ENCODE measurements around the gene WRAP73.

The WRAP73 gene

DNA sequence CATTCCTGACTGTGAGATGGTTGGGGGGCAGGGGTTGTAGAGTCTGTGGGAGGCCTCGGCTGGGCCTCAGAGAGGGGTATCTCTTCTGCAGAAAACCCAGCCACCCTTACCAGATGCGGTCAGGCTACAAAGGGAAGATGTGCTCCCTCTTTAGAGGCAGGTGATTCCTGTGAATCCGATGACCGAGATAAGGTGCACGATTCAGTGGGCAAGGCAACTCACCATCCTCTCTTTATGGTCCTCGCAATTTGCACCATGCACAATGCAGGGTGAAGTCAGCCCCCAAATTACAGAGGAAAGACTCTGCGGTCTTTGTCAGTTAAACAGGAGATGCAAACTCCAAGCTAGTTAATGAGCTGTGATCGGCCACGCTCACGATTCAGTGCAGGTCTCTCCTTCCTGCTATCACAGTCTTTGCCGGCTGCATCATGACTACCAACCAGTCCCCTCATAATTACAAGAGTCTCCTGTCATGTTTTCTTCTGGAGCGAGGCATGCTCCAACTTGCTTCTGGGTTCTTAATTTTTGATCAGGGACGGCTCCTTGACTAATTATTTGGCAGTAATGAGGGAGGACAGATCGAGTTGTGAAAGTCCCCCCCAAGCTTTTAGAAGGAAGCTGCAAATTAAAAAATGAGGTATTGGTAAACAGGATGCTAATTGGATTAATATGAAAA, 14.9 kb upstream of the WRAP73 start:
- DNase-seq: no peak

DNA sequence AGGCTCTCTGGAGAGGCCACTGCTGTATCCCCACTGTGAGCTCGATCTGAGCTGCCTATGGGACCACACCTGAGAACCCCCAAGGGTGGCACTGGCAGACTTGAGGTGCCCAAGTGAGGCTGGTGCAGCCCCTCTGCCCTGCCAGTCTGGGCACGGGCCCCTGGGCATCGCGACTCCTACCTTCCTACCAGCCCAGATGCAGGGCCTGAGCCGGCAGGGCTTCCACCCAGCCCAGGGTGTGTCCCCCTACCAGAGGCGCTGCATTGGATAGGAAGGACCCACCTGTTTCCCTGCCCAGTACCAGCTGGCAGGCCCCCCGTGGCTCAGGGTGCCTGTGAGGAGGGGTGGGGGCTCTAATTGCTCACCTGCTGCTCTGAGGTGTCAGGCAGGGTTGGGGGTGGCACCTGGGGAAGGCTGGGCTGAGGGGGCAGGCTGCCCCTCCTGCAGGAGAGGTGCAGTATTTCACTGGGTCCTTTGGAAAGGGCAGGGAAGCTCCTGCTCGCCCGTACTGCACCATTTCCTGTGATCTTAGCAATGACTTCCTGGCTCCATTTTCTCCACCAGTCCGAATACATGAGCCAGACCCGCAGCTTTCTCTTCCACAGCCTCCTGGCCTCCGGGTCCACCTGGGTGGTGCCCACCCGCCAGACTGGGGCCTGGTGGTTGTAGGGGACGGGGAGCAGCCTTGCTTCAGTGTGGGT, 14.2 kb upstream of the WRAP73 start:
- DNase-seq: no peak

GRCh38 chr1:3662080-3662671, 12.3 kb upstream of the WRAP73 start:
- no peak for DNase-seq

GRCh38 chr1:3661631-3662030, 11.7 kb upstream of the WRAP73 start:
- no peak for DNase-seq

DNA sequence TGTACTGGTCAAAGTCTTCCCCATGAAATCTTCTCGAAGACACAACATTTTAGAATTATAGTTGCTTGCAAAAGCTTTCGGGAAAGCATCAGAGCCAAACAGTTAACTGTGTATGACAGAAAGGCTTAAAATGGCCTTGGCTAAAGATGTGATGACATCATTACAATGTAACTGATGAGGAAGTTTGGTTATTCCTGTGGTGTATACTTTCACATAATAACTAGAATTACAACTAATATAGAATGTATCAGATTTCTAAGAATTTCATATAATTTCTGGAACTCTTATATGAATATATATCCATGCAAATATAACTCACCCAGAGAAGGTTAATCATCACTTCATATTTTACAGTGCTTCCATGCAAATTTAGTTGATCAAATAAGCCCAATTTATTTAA, 10.8 kb upstream of the WRAP73 start:
- no peak for DNase-seq

DNA sequence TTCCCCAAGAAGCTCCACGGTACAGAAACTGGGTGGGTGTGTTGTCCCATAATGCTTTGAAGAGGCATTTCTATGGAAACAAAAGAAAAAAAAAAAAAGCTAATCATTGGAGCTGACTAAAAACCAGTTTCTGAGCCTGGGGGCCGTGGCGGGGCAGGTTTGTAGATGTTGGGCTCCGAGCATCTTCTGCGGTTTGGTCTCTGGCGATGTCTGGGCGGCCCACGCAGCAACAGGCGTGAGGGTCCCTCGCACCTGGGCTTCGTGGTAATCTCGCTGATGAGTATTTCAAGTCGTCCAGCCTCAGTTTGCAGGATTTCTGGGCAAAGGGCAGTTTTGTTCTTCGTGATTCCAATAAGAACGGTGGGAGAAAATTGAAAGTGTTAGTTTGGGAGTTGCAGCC, 9.2 kb upstream of the WRAP73 start:
- DNase-seq: no peak

DNA sequence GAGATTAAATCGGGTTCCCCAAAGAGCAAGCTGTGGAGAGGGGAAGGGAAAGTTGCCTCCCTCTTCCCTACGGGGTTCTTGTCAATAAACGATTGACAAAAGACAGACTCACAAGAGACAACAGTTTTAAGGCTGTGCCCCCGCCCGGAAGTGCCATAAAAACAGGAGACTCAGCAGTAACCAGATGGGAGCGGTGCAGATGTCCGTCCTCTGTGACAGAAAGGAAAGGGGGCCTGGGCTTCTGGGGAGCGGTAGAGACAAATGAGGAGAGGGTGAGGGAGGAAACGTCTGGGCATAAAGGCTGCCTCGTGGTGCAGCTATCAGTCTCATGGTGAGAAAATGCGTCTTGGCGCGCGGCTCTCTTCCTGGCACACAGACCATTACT, 8.3 kb upstream of the WRAP73 start:
- no peak for DNase-seq

DNA sequence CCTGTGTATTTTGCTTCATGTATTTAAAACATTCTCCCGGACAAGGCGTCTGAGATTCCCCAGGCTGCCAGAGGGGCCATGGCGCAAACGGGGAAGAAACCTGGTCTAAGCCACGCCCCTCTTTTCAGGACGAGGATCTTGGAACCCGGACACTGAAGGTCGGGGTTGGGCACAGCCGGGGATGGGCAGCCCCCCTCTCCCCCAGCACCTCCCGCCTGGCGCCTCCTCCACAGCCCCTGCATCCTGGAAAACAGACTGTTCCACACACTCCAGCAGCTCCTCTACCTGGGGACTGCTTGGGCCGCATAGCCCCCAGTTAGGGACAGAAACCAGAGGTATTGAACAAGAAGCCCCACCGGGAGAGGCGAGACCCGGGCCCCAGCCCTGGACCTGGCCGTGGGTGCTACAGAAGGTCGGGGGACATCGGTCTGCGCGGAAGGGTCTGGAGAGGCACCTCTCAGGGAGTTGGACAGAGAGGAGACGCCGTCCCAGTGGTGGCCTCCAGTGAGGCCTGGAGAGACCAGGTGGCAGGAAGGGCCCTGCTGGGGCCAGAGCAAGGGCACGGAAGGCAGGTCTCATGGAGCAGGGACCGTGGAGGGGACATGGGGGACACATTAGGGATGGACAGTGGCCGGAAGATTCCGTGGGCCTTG, 7.8 kb upstream of the WRAP73 start:
- DNase-seq: no peak

GRCh38 chr1:3657096-3657475, 7.2 kb upstream of the WRAP73 start:
- DNase-seq: no peak

- DNase-seq: no peak
Observed at GRCh38 chr1:3656450-3657095, 6.7 kb upstream of the WRAP73 start.

- no peak for DNase-seq
Observed at GRCh38 chr1:3654549-3655281, 4.8 kb upstream of the WRAP73 start.

GRCh38 chr1:3653286-3653618, 3.3 kb upstream of the WRAP73 start:
- no peak for DNase-seq

- DNase-seq: no peak
Observed at GRCh38 chr1:3652548-3653285, 2.8 kb upstream of the WRAP73 start.

DNA sequence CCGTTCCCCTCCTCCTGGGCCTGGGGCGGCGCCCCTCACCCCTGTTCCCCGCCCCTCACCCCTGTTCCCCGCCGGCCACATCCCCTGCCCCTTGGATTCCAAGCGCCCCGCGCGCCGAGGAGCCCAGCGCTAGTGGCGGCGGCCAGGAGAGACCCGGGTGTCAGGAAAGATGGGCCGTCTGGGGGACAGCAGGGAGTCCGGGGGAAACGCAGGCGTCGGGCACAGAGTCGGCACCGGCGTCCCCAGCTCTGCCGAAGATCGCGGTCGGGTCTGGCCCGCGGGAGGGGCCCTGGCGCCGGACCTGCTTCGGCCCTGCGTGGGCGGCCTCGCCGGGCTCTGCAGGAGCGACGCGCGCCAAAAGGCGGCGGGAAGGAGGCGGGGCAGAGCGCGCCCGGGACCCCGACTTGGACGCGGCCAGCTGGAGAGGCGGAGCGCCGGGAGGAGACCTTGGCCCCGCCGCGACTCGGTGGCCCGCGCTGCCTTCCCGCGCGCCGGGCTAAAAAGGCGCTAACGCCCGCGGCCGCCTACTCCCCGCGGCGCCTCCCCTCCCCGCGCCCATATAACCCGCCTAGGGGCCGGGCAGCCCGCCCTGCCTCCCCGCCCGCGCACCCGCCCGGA, 2.1 kb upstream of the WRAP73 start, which contains the start of gene TP73:
TP73 (plus strand) TSS at position 587 of the 618 bp plus-strand sequence. CDS start 29,850 bp downstream, outside the sequence.
- no peak for DNase-seq

DNA sequence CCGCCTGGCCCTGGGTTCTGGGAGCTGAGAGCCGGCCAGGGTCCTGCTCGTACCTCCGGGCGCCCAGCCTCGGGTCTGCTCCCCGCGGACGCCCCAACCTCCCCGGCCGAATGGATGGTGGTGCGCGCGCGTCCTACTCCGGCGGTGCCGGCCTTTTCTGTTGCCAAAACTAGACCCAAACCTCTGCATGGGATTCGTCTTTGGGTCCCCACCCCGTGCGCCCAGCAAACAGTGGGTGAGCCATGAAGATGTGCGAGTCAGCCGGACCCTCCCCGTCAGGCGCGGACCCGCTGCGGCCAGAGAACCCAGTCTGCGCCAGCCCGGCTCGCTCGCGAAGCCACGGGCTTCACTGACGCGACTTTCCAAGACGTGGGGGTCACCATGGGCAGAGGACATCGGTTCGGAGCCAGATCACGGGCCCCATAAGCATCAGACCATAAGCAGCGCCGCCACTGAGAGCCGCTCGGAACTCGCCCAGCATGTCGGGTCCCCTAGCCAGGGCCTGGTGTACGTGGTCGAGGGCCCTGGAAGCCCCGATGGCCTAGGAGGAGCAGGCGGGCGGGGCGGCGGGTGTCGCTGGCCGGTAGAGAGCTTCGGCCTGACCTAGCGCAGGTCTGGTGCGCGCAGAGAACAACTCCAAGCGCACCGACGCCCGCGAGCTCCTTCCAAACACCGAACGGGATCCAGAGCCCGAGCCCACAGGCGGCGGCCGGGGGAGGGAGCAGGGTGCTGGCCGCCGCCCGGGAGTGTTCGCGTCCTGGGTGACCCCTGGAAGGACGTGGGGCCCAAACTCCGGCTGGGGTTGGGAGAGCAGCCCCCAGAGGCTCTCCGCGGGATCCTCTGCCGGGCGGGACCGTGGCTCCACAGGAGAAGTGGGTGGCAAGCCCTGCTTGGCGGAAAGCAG, 1.4 kb upstream of the WRAP73 start:
- DNase-seq: no peak

DNA sequence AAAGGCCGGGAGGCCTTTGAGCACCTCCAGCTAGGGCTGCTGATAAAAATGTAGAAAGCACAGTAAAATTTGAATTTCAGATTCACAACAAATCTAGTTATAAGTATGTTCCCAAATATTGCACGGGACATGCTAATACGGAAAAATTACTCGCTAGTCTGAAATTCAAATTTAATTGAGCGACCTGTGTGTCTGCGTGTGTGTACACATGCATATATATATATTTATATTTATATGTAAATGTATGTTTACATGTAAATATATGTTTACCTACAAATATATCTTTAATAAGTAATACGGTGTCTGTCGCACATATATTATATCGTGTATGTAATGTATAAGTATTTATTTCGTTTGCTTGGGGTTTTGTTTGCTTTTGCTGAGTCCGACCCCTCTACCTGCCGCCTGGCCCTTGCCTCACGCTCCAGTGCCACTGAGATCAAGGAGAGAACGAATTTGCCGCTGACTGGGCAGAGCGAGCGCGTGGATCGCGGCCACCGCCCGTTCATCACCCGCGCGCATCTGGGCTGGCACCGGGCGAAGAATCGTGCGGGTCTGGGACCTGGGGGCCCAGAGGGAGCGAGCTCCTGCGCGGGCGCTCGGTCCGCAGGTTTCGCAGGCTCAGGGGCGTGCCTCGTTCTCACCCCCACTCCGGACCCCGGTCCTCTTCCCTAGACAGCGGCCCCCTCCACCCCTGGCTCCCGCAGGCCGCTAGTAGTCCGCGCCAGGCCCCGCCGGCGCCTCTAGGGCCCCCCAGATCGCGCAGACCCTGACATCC, 534 bp upstream of the WRAP73 start:
- no peak for DNase-seq

DNA sequence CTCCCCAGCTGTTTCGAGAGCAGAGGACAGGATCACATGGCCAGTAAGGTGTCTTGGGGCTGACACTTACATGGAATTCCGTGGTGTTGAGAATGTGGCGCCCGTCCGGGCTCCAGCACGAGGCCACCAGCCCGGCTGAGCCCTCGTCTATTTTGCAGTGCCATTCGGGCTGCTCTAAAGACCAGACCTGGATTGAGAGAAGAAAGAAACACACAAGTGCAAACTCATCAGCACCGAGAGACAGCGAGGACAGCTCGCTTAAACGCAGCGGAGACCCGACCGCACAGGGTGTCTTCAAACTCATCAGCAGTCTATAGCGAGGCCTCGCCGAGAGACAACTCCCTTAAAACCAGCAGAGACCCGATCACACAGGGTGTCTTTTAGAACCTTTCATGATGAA, 3.3 kb downstream of the WRAP73 start:
- DNase-seq: no peak

DNA sequence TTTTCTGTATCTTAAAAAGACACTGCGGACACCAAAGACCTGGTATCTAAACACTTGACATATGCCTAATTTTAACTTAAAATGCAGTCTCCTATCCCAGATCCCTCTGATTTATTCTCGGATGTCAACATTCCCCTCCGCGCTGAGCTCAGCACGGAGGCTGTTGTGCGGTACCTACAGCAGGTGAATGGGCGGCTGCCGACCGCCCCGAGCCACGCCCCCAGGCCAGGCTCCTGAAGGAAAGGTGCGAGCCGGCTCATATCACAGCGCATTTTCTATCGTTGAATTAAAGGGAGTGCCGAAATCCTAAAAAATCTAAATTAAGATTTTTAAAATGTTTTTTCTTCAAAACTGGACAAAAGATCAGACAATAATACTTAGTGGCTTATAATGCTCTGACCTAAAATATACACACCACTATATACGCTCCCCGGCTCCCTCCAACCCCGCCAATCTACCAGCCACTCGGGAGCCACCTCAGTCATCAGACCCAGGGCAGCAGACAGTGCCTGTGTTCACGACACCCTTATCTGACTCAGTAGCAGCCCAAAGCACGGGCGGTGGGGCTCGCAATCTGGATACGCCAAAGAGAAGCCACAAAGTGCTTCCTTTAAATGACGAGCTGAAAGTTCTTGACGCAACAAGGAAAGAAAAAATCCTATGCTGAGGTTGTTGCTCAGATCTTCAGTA, 4.1 kb downstream of the WRAP73 start:
- no peak for DNase-seq

GRCh38 chr1:3645247-3645646, 4.7 kb downstream of the WRAP73 start:
- no peak for DNase-seq
